ENCODE measurements around the gene SPATA46.

GRCh38 chr1:162389971-162390370 lies 13.3 kb upstream of the SPATA46 start:
- no peak for TF ChIP-seq SP1 (IDR thresholded peaks at IDR 0.05)
- no peak for TF ChIP-seq ARNT (IDR thresholded peaks at IDR 0.05)
- TF ChIP-seq FOXM1 (IDR thresholded peaks at IDR 0.05; ENCODE audit: borderline replicate concordance) = no peak
- TF ChIP-seq PKNOX1 (IDR thresholded peaks at IDR 0.05) = no peak
- TF ChIP-seq L3MBTL2 (conservative IDR thresholded peaks at IDR 0.05) = no peak
- TF ChIP-seq ZNF384 (IDR thresholded peaks at IDR 0.05) = no peak
- TF ChIP-seq FOXA1 (IDR thresholded peaks at IDR 0.05) = no peak
- no peak for TF ChIP-seq BHLHE40 (IDR thresholded peaks at IDR 0.05; ENCODE audit: borderline replicate concordance)
- TF ChIP-seq CTBP1 (IDR thresholded peaks at IDR 0.05; ENCODE audit: borderline replicate concordance) = no peak
